ENCODE measurements around the gene KIF3A.

DNA sequence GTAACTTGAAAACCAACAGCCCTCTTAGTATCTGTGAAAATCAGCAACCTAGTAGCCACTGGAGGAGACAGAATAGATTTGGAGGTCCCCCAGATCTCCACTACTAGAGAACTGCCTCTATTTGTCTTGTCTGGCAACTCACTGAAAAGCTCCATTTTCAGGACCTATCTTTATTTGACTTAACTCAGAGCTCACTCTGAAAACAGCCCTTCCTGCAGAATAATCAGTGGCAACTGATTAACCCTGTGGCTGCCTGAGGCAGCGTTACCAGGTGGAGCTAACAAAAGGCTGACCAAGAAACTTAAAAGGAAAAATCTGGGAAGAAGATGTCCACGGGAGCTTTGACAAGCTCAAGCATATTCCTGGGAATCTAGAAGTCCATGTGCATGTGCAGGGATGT, 89.9 kb downstream of the KIF3A start:
- TF ChIP-seq, protein P1, sequence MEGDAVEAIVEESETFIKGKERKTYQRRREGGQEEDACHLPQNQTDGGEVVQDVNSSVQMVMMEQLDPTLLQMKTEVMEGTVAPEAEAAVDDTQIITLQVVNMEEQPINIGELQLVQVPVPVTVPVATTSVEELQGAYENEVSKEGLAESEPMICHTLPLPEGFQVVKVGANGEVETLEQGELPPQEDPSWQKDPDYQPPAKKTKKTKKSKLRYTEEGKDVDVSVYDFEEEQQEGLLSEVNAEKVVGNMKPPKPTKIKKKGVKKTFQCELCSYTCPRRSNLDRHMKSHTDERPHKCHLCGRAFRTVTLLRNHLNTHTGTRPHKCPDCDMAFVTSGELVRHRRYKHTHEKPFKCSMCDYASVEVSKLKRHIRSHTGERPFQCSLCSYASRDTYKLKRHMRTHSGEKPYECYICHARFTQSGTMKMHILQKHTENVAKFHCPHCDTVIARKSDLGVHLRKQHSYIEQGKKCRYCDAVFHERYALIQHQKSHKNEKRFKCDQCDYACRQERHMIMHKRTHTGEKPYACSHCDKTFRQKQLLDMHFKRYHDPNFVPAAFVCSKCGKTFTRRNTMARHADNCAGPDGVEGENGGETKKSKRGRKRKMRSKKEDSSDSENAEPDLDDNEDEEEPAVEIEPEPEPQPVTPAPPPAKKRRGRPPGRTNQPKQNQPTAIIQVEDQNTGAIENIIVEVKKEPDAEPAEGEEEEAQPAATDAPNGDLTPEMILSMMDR (IDR thresholded peaks at IDR 0.05): no peak
- no peak for TF ChIP-seq POLR2A (IDR thresholded peaks at IDR 0.05)
